Fibroblast of skin of left biceps (primary cell): Measurements from ENCODE around the gene ASIC3.

Source experiments
- DNase-seq, 2 experiments: peaks; one replicate each; pipeline ENCODE4 v3.0.0-alpha.2; 2013; ENCODE audit warnings: low read depth in 2 of 2

ASIC3 gene

DNA sequence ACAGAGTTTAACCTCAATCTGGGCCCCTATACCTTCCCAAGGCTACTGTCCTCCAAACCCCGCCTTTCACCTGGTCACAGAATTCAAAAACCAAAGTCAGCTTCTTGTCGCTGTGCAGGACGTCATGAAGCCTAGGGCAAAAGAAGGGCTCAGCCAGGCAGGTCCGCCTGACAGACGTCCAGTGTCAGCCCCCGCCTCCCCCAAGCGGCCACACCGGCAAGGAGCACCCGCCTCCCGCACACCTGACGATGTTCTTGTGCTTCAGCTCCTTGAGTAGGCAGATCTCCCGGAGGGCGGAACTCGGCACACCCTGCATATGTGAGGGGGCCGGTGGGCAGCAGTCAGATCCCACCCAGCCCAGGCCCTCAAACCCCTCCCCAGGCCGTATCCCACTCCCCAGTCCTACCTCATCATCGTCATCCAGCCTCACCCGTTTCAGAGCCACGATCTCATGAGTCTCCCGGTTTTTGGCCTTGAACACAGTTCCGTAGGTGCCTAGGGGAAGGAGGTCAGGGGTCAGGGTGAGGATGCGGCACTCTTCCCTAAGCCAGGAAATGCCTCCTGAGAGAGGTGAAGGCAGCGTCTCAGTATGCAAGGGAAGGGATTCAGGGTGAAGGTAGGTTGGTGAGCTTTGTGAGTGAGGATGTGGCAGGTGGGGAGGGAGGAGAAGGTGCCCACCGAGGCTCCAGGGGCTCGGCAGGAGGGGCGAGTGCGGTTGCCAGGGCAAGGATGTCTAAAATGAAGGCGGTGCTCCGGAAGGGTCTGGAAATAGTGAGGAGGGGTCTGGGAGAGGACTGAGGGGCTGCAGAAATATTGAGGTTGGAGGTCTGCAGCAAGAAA is 8.6 kb downstream of the ASIC3 start:
- DNase-seq = no peak

DNA sequence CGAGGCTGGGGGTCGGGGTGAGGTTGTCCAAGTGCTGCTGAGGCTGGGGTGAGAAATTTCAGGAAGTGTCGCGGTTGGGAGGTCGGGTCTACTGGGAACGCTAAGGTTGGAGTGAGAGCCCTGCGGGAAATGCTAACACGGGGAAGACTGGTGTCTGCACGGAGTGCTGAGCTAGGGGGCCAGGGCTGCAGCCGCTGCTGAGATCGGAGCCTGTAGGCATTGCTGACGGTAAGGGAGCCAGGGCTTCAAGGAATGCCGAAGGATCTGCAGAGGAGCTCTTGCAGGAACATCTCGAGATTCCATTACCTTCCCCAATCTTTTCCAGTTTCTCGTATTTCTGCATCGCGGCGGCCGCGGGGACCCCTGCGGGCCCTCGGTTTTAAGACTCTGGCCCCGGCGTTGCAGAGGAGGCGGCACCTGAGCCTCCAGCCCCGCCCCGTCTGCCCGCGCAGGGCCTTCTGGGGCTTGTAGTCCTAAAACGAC is 9.2 kb downstream of the ASIC3 start, which contains the start of gene CDK5:
Gene CDK5, minus strand, starts transcription at position 392 of the 483 bp plus-strand sequence. Its CDS starts 49 bp downstream, at position 343.
- DNase-seq = no peak

DNA sequence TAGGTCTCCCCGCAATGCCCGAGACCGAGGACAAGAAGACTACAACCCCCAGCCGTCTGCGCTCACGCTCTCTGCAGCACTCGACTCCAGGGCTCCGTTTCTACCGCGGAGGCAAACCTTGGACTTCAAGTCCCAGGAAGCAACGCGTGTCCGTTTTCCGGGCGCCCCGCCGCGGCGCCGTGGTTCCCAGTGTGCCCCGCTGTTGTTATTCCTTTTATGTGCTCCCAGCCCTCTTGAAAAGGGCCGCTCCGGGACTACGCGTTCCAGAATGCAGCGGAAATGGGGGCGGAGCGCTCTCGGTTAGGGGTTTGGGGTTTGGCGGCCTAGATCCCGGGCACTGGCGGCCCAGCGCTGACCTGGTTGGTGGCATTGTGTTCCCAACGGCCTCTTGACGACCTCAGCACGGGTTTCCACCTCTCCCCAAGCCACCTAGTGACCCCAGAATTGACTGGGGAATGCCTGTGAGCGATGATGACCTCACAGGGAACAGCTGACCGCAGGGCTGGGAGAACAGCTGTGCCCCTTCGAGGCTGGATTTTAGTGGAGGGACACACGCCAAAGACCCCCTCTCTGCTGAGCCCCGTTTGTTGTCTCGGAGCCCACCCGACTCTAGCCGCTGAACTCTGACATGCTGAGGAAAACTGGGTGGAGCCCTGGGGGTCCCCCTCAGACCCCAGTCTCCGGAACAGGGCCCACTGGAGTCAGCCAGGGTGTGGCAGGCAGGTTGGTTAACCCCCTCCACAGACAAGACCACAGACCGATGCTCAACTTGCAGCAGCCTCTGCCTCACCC is 9.9 kb downstream of the ASIC3 start:
- DNase-seq = peak; percentile 99

DNA sequence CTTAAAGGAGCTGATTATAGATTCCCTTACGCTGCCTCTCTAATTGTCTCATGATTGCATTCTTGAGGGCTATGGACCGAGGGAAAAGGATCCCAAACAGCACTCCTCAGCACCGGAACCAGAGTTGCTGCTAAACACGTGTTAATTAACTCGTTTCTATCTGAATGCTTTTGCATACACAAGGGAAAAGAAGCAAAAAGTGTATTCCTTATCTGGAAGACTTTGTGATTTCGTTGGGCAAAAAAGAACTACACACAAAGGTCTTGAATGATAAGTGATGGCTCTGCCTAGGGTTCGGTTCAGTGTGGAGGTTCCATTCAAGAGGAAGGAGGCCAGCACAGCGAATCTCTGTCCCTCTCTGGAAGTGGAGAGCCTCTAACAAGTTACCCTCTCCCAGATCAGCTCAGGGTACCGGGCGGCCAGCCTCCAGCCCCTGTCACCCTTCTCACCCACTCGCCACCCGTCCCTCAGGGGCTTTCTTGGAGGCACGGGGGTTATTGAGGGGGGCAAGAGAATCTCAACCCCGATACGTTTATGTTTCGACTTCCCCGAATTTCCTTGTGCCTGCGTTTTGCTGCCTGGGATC is 10.5 kb downstream of the ASIC3 start:
- no peak for DNase-seq

DNA sequence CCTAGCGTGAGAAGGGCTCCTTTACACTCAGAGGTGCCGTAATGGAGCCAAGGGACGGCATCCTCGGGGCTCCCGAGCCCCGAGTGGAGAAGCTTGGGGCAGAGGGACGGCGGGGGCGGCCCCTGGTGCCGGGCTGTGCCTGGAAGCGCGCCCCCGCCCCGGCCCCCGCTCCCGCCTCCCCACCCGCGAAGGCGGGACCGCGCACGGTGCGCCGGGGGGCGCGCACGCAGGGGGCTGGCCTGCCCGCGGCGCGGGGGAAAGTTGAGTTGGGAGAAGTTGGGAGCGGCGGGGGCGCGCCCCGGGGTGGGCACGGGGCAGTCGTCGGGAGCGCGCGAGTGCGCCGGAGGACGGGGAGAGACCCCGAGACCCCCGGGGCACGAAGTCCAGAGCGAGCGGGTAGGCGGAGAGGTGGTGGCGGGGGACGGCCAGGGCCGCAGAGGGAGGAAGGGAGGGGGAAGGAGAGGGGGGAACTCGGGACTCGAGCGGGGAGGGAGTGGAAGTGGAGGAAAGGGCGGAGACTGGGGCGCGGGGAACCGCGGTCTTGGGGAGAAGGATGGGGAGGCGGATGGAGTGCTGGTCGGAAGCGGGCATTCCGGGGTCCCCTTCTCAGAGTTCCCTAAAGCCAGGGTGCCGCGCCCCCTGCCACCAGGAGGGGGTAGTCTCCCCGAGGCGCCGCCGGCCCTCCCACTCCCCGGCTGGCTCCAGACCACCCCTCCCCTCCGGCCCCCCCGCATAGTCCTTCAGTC is 11.2 kb downstream of the ASIC3 start, which contains the start of gene SLC4A2:
Gene SLC4A2, plus strand, starts transcription at position 223 of the 746 bp plus-strand sequence. CDS start 2,399 bp downstream, outside the sequence.
- DNase-seq = no peak

DNA sequence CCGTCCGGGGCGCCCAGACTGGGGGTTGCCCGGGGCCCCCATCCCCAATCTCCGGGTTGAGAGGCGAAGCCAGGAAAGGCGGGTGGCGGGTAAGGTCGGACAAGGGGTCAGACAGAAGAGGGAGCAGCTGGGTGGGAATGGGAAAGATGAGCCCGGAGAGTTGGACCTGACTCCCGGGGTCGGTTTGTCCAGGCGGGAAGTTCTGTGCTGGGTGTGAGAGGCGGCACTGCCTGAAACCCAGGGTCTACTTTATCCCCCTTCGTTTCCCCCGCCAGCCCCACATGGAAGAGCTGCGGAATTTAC is 11.7 kb downstream of the ASIC3 start:
- no peak for DNase-seq

DNA sequence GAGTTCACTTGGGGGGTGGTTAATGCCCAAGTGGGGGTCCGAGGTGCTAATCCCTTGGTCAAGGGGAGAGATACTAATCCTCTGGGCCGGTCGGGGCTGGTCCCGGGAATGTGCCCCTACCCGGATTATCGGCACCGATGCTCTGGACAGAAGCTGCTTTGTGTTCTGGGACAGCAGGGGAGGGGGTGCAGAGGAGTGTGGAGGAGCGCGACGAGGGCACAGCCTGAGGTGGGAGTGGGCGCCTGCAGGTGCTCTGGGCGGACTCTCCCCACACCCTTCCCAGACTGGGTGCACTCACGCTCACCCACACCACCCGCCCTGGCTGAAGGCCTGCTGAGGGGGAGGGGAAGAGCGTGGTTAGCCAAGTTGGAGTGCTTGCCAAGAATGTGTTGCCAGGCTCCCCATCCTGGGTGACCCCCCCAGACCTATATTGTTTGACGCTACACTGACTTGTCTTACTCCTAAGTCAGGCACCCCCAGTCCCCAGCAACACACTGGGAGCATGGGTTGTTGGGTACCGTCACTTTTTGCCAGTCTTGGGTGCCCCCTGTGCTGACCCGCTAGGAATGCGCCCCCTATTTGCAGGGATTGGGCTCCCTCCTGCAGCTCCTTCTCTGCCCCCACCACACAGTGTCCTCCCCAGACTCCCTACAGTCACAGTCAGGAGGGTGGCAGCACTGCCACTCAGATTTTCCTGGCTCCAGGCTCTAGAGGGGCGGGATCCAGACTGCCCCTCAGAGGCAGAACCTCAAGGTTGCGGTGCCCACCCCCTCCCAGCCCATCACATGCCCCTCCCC is 12.3 kb downstream of the ASIC3 start:
- DNase-seq = no peak

DNA sequence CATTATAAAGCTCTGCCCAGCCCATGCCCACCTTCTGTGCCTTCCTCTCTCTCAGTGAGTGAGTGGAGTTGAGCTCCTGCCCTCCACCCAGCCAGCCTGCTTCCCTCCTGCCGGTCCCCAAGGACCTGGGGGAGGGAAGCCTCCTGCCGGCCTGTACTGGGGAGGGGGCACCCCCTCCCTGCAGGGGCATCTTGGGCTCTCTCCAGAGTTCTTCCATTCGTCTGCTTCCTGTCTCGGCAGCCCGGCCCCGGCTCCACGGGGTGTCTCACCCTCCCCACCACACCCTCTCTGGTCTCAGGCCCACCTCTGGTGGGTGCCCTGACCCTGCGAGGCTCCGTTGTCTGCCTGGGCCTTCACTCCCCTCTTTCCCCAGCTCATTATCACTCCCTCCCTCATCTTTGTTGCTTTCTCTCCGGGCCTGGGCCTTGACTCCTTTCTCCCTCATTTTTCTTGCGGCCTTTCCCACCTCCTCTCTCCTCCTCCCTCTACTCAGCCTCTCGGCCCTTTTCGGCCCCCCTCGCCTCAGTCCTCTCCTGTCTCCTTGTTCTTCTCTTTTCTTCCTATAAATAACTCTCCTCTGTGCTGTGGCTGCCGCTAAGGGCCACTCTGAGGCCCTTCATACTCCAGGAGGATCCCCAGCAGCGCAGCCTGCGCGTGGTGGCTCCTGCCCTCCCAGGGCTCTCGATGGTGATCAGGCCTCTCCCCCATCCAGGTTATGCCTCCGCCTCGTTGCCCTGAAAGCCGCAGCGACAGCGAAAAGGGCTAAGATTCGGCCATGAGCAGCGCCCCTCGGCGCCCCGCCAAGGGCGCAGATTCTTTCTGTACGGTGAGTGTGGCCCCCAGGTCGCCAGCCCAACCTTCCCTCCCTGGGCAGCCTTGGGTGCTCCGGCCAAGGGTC is 13.1 kb downstream of the ASIC3 start:
- no peak for DNase-seq

DNA sequence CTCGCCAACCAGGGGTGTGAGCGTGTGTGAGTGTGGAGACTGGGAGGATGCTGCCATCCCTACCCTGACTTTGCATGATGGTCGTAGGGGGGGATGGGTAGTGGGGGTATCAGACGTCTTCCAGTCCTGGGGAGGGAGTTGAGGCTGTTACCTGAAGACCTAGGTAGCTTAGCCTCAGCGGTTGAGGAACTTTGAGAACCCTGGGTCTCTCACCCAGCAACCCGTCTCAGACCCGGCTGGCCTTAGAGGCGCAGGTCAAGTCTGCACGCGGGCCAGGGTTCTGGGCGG is 13.7 kb downstream of the ASIC3 start:
- DNase-seq = no peak

DNA sequence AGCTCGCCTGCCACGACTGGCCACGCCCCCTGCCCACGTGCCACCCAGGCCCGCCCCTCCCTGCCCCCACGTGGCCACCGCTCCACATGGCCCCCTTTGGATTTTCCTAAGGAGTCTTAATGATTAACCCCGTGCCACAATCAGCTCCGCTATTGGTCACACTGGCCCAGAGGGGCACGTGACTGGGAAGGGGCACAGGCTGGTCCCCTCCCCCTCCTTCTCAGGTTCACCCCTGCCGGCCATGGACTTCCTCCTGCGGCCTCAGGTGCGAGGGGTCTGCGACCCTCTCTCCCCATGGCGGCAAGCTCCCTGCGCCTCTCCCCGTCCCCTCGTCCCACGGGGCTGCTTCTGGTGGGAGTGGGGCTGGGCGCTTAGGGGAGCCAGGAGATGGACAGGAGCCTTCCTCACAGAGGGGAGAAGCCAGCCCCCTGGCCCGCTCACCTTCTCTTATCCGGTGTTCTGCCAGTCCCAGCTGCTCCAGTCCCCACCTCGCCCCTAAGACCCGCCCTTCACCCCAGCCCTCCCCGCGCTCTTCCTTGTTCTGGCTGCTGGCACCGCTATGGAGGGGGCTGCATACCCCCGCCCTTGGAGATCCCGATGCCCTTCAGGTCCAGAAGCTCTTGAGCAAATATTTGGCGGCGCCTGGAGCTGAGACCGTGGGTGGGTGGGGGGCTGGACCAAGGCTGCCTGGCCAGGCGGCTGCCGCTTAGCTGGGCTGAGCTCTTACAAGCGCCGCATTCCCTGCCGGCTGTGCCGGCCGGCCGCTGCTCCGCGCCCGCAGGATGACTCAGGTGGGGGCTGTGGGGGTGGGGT is 14.3 kb downstream of the ASIC3 start:
- DNase-seq = no peak

DNA sequence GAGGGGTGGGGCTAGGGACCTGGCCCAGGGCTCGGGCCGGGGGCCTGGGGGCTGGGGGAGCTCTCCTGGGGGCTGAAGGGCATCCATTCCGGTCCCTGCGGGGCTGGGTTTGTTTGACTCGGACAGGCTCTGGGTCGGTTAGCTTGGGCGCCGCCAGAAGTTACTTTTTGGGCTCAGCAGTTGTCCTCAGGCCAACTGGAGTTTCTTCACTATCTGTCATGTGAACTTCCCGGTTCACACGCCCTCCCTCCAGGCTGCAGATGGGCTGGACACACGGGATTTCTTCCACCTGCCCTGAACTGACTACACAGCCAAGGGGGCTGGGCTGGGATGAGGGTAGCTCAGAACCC is 14.9 kb downstream of the ASIC3 start:
- no peak for DNase-seq

DNA sequence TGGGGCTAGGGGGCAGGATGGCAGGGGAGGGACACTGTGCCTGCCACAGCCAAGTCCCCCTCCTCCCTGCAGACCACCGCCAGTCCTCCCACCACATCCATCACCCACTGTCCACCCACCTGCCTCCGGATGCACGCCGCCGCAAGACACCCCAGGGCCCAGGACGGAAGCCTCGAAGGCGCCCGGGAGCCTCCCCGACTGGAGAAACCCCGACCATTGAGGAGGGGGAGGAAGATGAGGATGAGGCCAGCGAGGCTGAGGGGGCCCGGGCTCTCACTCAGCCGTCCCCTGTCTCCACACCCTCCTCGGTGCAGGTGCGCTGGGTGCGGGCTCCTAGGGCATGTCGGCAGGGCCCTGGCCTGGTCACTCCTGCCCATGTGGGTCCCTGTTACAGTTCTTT is 16.1 kb downstream of the ASIC3 start:
- no peak for DNase-seq

DNA sequence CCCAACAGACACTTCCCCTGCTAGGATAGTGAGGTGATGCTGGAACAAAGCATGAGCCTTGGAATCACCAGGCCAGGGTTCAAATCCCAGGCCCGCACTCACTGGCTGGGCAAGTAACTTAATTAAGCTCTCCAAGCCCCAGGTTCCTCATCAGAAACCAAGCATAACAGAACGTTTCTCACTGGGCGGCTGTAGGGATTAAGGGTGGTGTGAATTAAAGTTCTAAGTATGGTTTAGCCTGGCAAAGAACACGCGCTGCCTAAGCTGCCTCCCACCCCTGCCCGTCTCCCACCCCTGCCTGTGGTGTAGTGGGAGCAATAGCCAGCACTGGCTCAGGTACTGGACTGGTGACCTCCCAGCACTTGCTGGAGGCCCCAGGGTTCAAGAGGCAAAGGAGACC is 16.7 kb downstream of the ASIC3 start:
- no peak for DNase-seq

DNA sequence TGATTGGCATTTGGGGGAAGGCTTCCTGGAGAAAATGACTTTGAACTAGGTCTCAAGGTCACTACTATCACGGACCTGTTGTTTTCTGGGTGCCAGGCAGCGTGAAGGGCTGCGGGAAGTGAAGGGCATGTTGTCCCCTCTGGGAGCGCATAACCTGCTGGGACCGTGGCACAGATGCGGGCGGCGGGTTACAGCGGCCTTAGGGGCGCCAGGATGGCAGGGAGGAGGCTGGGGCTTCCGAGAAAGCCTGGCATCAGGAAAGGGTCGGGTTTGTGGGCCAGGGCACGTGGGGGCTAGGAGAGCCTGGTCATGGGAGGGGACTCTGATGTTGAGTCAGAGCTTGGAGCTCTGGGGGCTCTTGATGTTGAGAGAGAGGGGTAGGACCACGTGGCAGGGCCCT is 17.2 kb downstream of the ASIC3 start:
- no peak for DNase-seq

DNA sequence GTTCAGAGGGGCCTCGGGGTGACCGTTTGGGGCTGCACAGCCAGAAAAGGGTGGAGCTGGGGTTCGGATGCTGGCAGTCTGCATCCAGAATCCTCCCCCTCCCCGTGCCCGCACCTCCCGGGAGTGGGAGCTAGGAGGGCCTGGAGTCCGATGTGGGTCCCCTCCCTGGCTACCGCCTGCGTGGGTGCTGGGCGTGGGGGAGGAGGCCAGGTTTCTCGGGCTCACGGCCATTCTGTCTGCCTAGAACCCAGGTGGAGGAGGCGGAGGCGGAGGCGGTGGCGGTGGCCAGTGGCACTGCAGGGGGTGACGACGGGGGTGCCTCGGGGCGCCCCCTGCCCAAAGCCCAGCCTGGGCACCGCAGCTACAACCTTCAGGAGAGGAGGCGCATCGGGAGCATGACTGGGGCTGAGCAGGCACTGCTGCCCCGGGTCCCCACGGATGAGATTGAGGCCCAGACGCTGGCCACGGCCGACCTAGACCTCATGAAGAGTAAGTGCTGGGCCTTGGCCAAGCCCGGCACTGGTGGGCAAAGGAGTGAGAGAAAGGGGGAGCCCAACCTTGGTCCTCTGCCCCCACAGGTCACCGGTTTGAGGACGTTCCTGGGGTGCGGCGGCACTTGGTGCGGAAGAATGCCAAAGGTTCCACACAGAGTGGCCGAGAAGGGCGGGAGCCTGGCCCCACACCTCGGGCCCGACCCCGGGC is 18.1 kb downstream of the ASIC3 start:
- no peak for DNase-seq

DNA sequence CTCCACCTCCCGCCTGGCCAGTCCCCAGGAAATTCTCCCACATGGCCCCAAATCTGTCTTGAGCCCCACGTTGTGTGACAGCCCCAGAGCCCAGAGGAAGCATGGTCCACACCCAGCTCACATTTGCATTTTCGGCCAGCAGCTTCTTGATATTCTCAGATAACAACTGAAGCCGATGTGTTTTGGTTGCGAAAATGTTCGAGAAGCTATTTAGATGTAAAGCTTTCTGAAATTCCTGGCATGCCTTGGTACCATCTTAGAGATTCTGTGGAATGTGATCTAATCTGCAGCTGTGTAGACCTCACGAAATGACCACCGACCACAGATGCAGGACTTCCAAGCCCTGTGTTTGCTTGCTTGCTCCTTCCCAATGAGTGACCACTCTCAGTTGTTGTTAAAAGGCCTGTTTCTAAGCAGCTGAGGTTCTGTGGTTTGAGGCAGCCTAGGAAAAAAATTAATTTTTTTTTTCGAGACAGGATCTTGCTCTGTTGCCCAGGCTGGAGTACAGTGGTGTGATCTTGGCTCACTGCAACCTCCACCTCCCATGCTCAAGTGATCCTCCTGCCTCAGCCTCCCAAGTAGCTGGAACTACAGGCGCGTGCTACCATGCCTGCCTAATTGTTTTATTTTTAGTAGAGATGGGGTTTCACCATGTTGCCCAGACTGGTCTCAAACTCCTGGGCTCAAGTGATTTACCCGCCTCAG is 19.9 kb downstream of the ASIC3 start:
- DNase-seq = no peak

DNA sequence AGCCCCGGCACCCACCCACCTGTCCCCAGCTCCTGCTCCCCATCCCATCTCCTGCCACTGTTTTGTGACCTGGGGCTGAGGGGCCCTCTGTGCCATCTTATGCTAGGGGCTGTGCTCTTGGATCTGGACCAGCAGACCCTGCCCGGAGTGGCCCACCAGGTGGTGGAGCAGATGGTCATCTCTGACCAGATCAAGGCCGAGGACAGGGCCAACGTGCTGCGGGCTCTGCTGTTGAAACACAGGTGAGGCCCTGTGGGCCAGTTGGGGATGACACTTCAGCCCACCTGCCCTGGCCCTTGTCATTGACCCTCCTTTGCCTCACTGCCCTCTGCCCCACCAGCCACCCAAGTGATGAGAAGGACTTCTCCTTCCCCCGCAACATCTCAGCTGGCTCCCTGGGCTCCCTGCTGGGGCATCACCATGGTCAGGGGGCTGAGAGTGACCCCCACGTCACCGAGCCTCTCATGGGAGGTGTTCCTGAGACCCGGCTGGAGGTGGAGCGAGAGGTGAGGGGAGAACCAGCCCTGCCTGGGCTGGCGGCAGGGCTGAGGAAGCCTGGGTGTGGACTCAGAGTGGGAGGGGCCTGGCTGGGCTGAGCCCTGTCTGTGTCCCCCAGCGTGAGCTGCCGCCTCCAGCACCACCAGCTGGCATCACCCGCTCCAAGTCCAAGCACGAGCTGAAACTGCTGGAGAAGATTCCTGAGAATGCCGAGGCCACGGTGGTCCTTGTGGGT is 21.7 kb downstream of the ASIC3 start:
- no peak for DNase-seq
